ENCODE data around the gene EGFL8. TPM values are rescaled to one million over a fixed set of nuclear protein-coding genes. Genes with fewer than 3 reads are reported as not detected.
"Not testable (repeated sequence)": the region's sequence is repeated elsewhere in the genome, so short reads cannot be mapped to it uniquely, and the experiment has no call there.

The EGFL8 gene
- total RNA-seq, 4 donors from 2014 or later, result 7.3 to 66.5 (median 15.4) TPM

GRCh38 chr6:32191696-32192607 is 27.6 kb downstream of the EGFL8 start:
- no peaks in the 10 kb centered on the region for H3K9me3 ChIP-seq
- peaks cover 72% of the 10 kb centered on the region for H3K4me1 ChIP-seq
- H3K36me3 ChIP-seq, result peaks cover 12% of the 10 kb centered on the region
- peak overlapping the region; percentile 89 for H3K27ac ChIP-seq
- WGBS, result 70% methylated on average over 15 of the region's 15 CpGs
- H3K27me3 ChIP-seq, result no peaks in the 10 kb centered on the region
- peak overlapping the region; percentile 61 for H3K4me3 ChIP-seq
- peak in 1 of 2 donors; percentile 67 for DNase-seq (ENCODE audit: low spot score in 2 of 2)
- TF ChIP-seq EP300 (IDR thresholded peaks at IDR 0.05) (no peak), POLR2AphosphoS5 (IDR thresholded peaks at IDR 0.05) (no peak), POLR2A (IDR thresholded peaks at IDR 0.05) (no peak), CTCF (IDR thresholded peaks at IDR 0.05) (no peak)

GRCh38 chr6:32192608-32193039 is 28.2 kb downstream of the EGFL8 start, which contains the start of gene GPSM3:
TSS of gene GPSM3 (minus strand) at chr6:32192643. CDS start at chr6:32192513, 130 bp downstream.
- no peaks in the 10 kb centered on the region for H3K27me3 ChIP-seq
- peak within 1 kb of the TSS; percentile 89 for H3K27ac ChIP-seq
- TF ChIP-seq EP300 (IDR thresholded peaks at IDR 0.05) (no peak), POLR2AphosphoS5 (IDR thresholded peaks at IDR 0.05) (no peak), CTCF (IDR thresholded peaks at IDR 0.05) (no peak), POLR2A (IDR thresholded peaks at IDR 0.05) (no peak)
- WGBS, result 39% methylated on average over 5 of the region's 5 CpGs
- no peak for DNase-seq (ENCODE audit: low spot score in 2 of 2)
- H3K4me3 ChIP-seq, result peak within 1 kb of the TSS; percentile 61
- peaks cover 71% of the 10 kb centered on the region for H3K4me1 ChIP-seq
- no peaks in the 10 kb centered on the region for H3K9me3 ChIP-seq
- H3K36me3 ChIP-seq, result peaks cover 5% of the 10 kb centered on the region

DNA sequence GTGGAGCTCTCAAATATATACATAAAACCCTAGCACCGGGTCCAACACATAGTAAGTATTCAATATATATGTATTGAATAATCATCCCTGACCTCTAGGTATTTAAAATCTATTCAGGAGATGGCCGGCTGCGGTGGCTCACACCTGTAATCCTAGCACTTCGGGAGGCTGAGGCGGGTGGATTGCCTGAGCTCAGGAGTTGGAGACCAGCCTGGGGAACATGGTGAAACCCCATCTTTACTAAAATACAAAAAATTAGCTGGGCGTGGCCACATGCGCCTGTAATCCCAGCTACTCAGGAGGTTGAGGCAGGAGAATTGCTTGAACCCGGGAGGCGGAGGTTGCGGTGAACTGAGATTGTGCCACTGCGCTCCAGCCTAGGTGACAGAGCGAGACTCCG is 28.7 kb downstream of the EGFL8 start:
- Histone ChIP-seq H3K27ac (peak overlapping the region; percentile 89), H3K4me1 (peaks cover 66% of the 10 kb centered on the region), H3K4me3 (peak overlapping the region; percentile 61)
- not testable (repeated sequence) for DNase-seq (ENCODE audit: low spot score in 2 of 2); H3K36me3 ChIP-seq; H3K27me3 ChIP-seq; H3K9me3 ChIP-seq
- WGBS, result 73% methylated on average over 13 of the region's 13 CpGs

DNA sequence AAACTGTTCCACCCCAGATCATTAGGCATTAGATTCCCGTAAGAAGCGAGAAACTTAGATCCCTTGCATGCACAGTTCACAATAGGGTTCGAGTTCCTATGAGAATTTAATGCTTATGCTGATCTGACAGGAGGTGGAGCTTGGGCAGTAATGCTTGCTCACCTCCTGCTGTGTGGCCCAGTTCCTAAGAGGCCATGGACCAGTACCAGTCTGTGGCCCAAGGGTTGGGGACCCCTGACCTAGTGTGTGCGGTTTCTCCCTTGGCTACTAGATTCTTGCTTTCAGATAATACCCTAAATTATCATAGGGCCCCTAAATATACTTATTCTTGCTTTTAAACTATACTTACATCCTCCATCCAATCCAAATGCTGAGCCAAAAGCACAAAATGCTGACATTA is 30.0 kb downstream of the EGFL8 start:
- peak overlapping the region; percentile 99 for H3K27ac ChIP-seq

GRCh38 chr6:32194825-32195651 is 30.6 kb downstream of the EGFL8 start:
- peak overlapping the region; percentile 88 for H3K4me3 ChIP-seq

More for the DNA sequence above, 30.0 kb downstream of the EGFL8 start:
- TF ChIP-seq POLR2A (IDR thresholded peaks at IDR 0.05) (no peak), CTCF (IDR thresholded peaks at IDR 0.05) (no peak), POLR2AphosphoS5 (IDR thresholded peaks at IDR 0.05) (no peak), EP300 (IDR thresholded peaks at IDR 0.05) (no peak)
- H3K4me3 ChIP-seq, result no peak overlapping the region
- H3K36me3 ChIP-seq, result no peaks in the 10 kb centered on the region
- H3K4me1 ChIP-seq, result peaks cover 54% of the 10 kb centered on the region
- no peaks in the 10 kb centered on the region for H3K9me3 ChIP-seq
- 89% methylated on average over 4 of the region's 4 CpGs for WGBS
- no peak for DNase-seq (ENCODE audit: low spot score in 2 of 2)
- H3K27me3 ChIP-seq, result no peaks in the 10 kb centered on the region

More at GRCh38 chr6:32194825-32195651, 30.6 kb downstream of the EGFL8 start:
- WGBS, result 13% methylated on average over 15 of the region's 15 CpGs
- Histone ChIP-seq H3K27ac (peak overlapping the region; percentile 99), H3K36me3 (no peaks in the 10 kb centered on the region), H3K4me1 (peaks cover 54% of the 10 kb centered on the region), H3K27me3 (no peaks in the 10 kb centered on the region), H3K9me3 (no peaks in the 10 kb centered on the region)
- TF ChIP-seq POLR2AphosphoS5 (IDR thresholded peaks at IDR 0.05) (peak in 1 of 3 donors; percentile 3), POLR2A (IDR thresholded peaks at IDR 0.05) (peak in 1 of 2 donors; percentile 62), EP300 (IDR thresholded peaks at IDR 0.05) (no peak), CTCF (IDR thresholded peaks at IDR 0.05) (peak in 1 of 2 donors; percentile 30)
- DNase-seq (ENCODE audit: low spot score in 2 of 2), result no peak

All from suprapubic skin (tissue), 4 donors.